CD4-positive, alpha-beta T cell treated with Interleukin-10 for 1 hour (primary cell): ENCODE results near the gene SLC16A8.

Experiments
- DNase-seq: peaks from one replicate; pipeline ENCODE4 v3.0.0-alpha.2; 2020

Gene SLC16A8

GRCh38 chr22:38111925-38112355, 28.0 kb upstream of the SLC16A8 start:
- DNase-seq, result no peak

- DNase-seq, result no peak
These were observed 27.2 kb upstream of the SLC16A8 start for GRCh38 chr22:38110863-38111852.

- no peak for DNase-seq
These were observed 26.3 kb upstream of the SLC16A8 start, which contains the start of gene BAIAP2L2 for GRCh38 chr22:38110008-38110862. BAIAP2L2 (minus strand) TSS chr22:38110684; CDS start chr22:38110525, 159 bp downstream.

- DNase-seq, result peak; percentile 19
These were observed 25.5 kb upstream of the SLC16A8 start for GRCh38 chr22:38109371-38110001.

- DNase-seq, result no peak
These were observed 24.8 kb upstream of the SLC16A8 start for GRCh38 chr22:38108561-38109319.

GRCh38 chr22:38107692-38108515, 23.9 kb upstream of the SLC16A8 start:
- no peak for DNase-seq

- no peak for DNase-seq
These were observed 23.0 kb upstream of the SLC16A8 start for GRCh38 chr22:38106814-38107578.

- DNase-seq, result no peak
These were observed 20.1 kb upstream of the SLC16A8 start for GRCh38 chr22:38104084-38104483.

- DNase-seq, result no peak
These were observed 19.7 kb upstream of the SLC16A8 start for GRCh38 chr22:38103641-38104040.

- no peak for DNase-seq
These were observed 14.6 kb upstream of the SLC16A8 start for GRCh38 chr22:38098410-38099249.

GRCh38 chr22:38097557-38098409, 13.8 kb upstream of the SLC16A8 start:
- DNase-seq, result no peak

- DNase-seq, result no peak
These were observed 13.1 kb upstream of the SLC16A8 start for GRCh38 chr22:38097058-38097457.

- DNase-seq, result no peak
These were observed 5.5 kb upstream of the SLC16A8 start for GRCh38 chr22:38089474-38089851.

- DNase-seq, result no peak
These were observed 4.9 kb upstream of the SLC16A8 start for GRCh38 chr22:38088629-38089473.

GRCh38 chr22:38087855-38088254, 3.9 kb upstream of the SLC16A8 start:
- DNase-seq, result no peak

GRCh38 chr22:38086942-38087341, 3.0 kb upstream of the SLC16A8 start:
- no peak for DNase-seq
